ENCODE measurements around the gene HCAR3.
"Not testable (repeated sequence)": the region's sequence is repeated elsewhere in the genome, so short reads cannot be mapped to it uniquely, and the experiment has no call there.

Gene HCAR3

DNA sequence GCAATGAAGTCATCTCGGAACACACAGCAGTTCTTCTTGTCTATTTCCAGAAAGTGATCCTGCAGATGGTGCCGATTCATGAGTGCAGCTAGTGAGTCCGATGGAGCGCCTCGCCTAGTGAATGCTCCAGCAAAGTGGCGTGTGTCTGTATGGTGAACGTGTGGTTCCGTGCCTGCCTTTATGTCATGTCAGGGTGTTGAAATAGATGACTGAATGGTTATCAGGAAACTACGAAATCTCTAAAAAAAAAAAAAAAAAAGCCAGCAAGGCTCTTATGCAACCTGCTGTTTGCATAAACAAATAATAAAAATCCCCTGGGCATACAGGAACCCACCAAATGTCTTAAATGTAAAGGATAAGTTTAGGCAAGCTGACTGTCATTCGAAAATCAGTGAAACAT, at the start of gene HCAR3:
Gene HCAR3, minus strand, starts transcription at position 154 of the 400 bp plus-strand sequence. Its CDS starts 74 bp downstream, at position 80.
- not testable (repeated sequence) for H3K27ac Mint-ChIP-seq, H3K36me3 Mint-ChIP-seq, ATAC-seq, H3K9me3 Mint-ChIP-seq, H3K4me3 Mint-ChIP-seq
- H3K27me3 Mint-ChIP-seq, result peaks cover 37% of the 10 kb centered on the region
- H3K4me1 Mint-ChIP-seq, result peaks cover 24% of the 10 kb centered on the region

DNA sequence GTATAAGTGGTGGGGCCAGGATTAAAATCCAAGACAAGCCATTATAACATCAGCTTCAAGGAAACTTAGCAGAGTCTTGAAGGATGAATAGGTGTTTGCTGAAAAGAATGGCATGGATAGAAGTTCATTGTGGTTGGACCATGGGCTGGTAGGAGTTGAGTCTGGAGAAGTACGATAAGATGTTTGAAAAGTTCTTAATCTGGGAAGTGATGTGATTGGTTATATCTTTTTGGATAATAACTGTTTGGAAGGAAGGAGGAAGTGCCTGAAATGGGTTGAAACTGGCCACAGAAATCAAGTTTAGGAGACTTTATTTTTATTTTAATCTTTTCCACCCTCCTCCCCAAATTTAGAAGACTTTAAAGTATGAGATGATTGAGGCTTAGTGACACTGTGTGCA, 41.0 kb upstream of the HCAR3 start:
- Mint-ChIP-seq H3K36me3 (peaks cover 43% of the 10 kb centered on the region), H3K27me3 (no peaks in the 10 kb centered on the region), H3K4me1 (peaks cover 44% of the 10 kb centered on the region), H3K4me3 (no peak overlapping the region), H3K9me3 (no peaks in the 10 kb centered on the region), H3K27ac (no peak overlapping the region)
- no peak for ATAC-seq

DNA sequence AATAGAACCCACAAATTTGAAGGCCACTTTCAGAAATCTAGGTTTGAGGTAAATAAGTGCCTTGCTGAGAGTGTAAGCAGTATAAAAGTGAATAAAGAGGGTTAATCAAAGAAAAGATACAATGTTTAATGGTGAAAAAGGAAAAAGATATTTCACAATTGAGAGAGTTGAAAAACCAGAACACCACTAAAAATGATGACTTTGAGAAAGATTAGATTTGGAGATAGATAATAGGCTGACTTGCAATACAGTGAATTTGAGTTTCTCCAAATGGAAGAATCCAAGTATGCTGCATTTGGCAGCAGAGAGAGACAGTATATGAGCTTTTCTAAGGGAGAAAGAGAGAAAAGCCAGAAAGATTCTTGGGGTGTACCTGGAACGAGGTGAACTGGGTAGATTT, 38.2 kb upstream of the HCAR3 start:
- Mint-ChIP-seq H3K27ac (peak overlapping the region; percentile 53), H3K27me3 (no peaks in the 10 kb centered on the region), H3K9me3 (no peaks in the 10 kb centered on the region), H3K4me3 (no peak overlapping the region), H3K36me3 (peaks cover 39% of the 10 kb centered on the region), H3K4me1 (peaks cover 65% of the 10 kb centered on the region)
- ATAC-seq, result no peak

DNA sequence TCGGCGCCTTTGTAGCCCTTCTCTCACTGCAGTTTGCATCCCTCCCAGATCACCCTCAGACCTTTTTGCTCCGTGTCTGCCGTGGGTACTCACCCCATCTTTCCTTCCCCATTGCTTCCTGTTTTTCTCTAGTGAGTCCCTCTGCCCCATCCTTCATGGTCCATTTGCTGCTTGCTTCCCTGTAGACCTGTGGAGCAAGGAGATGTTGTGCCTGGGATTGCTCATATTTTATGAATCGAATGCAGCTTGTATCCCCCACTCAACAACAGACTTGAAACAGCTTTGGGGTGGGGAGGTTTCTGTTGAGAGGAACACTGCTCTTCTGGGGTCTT, 36.7 kb upstream of the HCAR3 start:
- peak overlapping the region; percentile 94 for H3K27ac Mint-ChIP-seq
- peaks cover 65% of the 10 kb centered on the region for H3K4me1 Mint-ChIP-seq
- H3K36me3 Mint-ChIP-seq, result peaks cover 39% of the 10 kb centered on the region
- no peaks in the 10 kb centered on the region for H3K27me3 Mint-ChIP-seq
- no peaks in the 10 kb centered on the region for H3K9me3 Mint-ChIP-seq
- no peak for ATAC-seq
- peak overlapping the region; percentile 93 for H3K4me3 Mint-ChIP-seq

DNA sequence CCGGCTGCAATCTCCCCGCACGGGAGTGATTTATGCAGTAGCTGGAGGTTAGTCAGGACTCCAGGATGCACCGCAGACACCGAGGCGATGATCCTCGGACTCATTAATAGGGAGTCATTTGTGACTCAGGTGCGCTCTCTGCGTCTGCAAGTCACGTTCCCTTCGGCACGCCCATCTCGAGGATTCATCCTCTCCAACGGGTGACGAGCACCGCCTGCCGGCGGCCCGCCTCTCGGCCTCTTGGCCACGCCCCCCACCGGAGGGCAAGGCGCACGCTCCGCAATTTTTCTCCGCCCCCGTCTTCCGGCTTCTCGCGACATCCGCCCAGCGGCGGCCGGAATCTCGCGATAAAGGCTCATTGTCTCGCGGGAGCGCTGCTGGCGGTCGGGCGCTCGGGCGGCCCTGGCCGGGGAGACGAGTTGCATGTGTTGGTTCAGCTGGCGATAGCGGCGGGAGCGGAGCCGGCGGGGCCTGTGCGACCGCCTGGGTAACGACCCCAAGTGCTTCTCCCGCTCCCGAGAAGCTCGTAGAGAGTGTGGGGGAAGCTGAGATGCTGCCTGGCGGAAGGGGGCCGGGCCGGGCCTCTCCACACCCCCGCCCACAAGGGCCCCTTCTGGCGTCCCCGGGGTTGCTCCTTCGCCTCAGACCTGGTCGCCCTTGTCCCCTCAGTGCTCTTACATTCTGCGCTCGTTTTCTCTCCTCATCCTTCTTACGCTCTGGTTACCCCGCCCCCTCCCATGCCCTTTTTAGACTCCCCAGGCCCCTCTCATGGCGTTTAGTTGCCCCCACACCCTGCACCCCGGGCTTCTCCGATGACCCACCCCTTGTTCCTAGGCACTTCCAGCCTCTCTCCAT, 36.1 kb upstream of the HCAR3 start, which contains the start of gene DENR:
Gene DENR, plus strand, starts transcription at position 361 of the 855 bp plus-strand sequence. CDS start 878 bp downstream, outside the sequence.
- H3K4me1 Mint-ChIP-seq, result peaks cover 63% of the 10 kb centered on the region

DNA sequence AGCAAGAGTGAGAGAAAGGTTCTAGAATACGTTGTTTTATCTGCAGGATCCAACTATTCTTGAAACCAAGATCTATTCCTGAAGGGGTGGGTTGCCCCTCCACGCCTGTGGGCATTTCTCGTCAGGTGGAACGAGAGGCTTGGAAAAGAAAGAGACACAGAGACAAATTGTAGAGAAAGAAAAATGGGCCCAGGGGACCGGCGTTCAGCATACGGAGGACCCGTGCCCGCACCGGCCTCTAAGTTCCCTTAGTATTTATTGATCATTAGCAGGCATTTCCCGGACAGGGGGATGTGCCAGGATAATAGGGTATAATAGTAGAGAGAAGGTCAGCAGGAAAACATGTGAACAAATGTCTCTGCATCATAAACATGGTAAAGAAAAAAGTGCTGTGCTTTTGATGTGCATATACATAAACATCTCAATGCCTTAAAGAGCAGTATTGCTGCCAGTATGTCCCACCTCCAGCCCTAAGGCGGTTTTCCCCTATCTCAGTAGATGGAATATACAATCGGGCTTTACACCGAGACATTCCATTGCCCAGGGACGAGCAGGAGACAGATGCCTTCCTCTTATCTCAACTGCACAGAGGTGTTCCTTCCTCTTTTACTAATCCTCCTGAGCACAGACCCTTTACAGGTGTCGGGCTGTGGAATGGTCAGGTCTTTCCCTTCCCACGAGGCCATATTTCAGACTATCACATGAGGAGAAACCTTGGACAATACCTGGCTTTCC, 34.3 kb upstream of the HCAR3 start:
- H3K27ac Mint-ChIP-seq, result peak overlapping the region; percentile 94
- H3K9me3 Mint-ChIP-seq, H3K27me3 Mint-ChIP-seq, ATAC-seq: not testable (repeated sequence)
- peaks cover 20% of the 10 kb centered on the region for H3K36me3 Mint-ChIP-seq
- peaks cover 46% of the 10 kb centered on the region for H3K4me1 Mint-ChIP-seq
- peak overlapping the region; percentile 54 for H3K4me3 Mint-ChIP-seq

More for the DNA sequence above, 36.1 kb upstream of the HCAR3 start, which contains the start of gene DENR:
- H3K27me3 Mint-ChIP-seq, result no peaks in the 10 kb centered on the region
- peak; percentile 99 for ATAC-seq
- H3K9me3 Mint-ChIP-seq, result no peaks in the 10 kb centered on the region
- H3K36me3 Mint-ChIP-seq, result peaks cover 37% of the 10 kb centered on the region
- H3K27ac Mint-ChIP-seq, result peak within 1 kb of the TSS; percentile 94
- peak within 1 kb of the TSS; percentile 93 for H3K4me3 Mint-ChIP-seq

DNA sequence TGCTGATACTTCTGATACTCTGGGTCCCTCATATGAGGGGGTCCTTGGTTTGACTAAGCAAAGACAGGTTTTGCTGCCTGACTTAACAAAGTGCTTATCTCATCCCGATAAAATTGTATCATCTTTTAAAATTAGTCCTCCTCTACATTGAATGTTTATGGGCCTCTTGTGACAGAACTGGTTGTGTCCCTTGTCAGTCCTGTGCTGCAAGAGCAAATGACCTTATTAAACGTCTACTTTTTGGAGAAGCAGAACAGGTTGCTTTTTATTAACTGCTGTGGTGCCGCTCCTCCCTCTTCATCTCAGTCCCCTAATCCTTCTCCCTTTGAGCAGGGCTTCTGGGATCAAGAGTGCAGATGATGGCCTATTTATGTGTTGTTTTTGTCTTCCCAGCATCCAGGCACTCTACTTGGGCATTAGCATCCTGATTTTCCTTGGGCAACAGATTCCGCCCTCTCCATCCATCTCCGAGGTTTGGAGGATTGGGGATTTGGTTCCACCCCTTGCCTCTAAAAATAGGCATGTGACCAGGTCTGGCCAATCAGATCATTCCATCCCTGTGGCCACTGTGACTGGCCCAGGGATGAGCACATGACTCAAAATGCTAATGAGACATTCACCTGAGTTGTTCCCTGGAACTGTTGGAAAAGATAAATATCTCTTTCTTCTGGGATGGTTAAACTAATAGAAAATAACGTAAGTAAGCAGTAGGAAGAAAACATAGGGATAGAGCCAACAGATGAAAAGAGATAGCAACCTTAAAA, 33.1 kb upstream of the HCAR3 start:
- peaks cover 38% of the 10 kb centered on the region for H3K4me1 Mint-ChIP-seq
- no peaks in the 10 kb centered on the region for H3K9me3 Mint-ChIP-seq
- H3K27me3 Mint-ChIP-seq, result no peaks in the 10 kb centered on the region
- no peak overlapping the region for H3K4me3 Mint-ChIP-seq
- H3K36me3 Mint-ChIP-seq, result peaks cover 11% of the 10 kb centered on the region
- no peak overlapping the region for H3K27ac Mint-ChIP-seq
- ATAC-seq, result no peak

DNA sequence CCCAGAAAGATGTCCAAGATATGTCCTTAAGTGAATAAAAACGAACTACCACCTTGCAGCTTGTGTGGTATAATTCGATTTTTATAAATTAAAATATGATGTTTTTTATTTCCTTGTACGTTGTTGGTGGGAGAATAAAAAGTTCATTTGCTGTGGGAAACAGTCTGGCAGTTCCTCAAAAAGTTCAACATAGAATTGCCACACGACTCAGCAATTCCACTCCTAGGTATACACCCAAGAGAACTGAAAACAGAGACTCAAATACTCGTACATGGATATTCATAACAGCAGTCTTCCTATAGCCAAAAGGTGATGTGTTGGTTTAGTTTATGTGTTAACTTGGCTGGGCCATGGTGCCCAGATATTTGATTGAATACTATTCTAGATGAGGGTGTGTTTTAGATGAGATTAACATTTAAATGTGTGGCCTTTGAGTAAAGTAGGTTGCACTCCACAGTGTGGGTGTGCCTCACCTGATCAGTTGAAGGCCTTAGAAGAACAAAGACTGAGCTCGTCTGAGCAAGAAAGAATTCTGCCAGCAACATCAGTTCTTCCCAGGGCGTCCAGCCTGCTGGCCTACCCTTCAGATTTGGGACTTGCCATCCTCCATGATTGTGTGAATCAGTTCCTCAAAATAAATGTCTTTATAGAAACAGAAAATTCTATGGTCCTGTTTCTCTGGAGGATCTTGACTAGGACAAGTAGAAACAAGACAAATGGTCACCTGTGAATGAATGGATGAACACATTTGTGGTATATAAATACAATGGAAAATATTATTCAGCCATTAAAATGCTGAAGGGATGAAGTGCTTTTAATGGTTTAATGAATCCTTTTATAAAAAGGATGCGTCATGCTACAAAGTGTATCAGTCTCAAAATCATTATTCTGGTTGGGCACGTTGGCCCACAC, 30.9 kb upstream of the HCAR3 start:
- Mint-ChIP-seq H3K4me1 (peaks cover 20% of the 10 kb centered on the region), H3K27ac (no peak overlapping the region), H3K27me3 (no peaks in the 10 kb centered on the region), H3K36me3 (no peaks in the 10 kb centered on the region), H3K9me3 (no peaks in the 10 kb centered on the region), H3K4me3 (no peak overlapping the region)
- ATAC-seq, result no peak

DNA sequence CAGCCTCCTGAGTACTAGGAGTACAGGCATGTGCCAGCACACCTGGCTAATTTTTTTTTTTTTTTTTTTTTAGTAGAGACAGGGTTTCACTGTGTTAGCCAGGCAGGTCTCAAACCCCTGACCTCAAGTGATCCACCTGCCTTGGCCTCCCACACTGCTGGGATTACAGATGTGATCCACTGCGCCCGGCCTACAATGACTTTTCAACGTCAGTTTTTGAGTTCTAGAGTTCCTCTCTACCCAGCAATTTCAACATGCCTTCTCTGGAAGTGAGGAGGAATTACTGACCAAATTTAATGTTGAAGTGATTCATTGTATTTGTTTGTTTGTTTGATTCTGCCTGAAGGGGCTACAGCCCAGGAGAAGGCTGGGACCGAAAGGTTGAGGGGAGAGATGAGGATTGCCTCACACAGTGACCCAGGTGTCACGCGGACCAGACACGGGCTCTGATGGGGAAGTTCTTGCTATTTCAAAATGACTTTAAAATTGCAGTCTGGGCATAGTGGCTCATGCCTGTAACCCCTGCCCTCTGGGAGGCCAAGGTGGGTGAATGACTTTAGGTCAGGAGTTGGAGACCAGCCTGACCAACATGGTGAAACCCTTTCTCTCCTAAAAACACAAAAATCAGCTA, 27.4 kb upstream of the HCAR3 start:
- H3K36me3 Mint-ChIP-seq, result no peaks in the 10 kb centered on the region
- H3K4me1 Mint-ChIP-seq, result no peaks in the 10 kb centered on the region
- no peak overlapping the region for H3K4me3 Mint-ChIP-seq
- no peaks in the 10 kb centered on the region for H3K27me3 Mint-ChIP-seq
- no peak for ATAC-seq
- H3K9me3 Mint-ChIP-seq, result no peaks in the 10 kb centered on the region
- H3K27ac Mint-ChIP-seq, result no peak overlapping the region

DNA sequence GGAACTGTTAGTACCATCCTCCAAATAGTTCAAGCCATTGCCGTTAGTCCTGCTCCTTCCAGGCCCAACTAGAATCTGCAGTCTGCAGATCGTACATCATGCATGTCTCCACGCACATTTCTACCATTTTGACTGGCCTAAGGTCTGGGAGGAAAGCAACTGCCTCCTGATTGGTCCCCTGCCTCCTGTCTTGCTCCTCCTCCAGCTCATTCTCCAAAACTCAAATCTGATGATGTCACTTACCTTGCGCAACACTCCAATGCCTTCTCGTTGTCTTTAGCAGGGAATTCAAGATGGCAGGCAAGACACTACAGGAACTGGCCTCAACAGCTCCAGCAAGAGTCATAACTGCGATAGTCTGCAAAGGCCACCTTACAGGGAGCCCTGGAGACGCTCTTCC, 23.7 kb upstream of the HCAR3 start:
- Mint-ChIP-seq H3K27me3 (no peaks in the 10 kb centered on the region), H3K4me3 (no peak overlapping the region), H3K4me1 (no peaks in the 10 kb centered on the region), H3K36me3 (no peaks in the 10 kb centered on the region), H3K9me3 (peaks cover 2% of the 10 kb centered on the region), H3K27ac (no peak overlapping the region)
- no peak for ATAC-seq

DNA sequence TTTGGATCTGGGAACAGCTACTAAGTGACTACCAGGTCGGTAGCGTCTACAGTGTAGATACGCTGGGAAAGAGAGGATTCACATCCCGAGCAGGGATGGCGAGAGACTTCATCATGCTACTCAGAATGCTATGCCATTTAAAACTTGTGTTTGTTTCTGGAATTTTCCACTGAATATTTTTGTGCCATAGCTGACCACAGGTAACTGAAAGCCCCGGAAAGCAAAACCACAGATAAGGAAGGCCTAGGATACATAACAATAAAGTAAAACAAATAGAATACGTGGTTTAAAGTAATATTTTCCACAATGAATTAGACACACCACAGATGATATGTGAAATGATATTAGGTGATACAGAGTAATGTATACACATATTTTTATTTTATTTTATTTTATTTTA, 22.0 kb upstream of the HCAR3 start:
- no peaks in the 10 kb centered on the region for H3K36me3 Mint-ChIP-seq
- peaks cover 7% of the 10 kb centered on the region for H3K4me1 Mint-ChIP-seq
- H3K9me3 Mint-ChIP-seq, result peaks cover 2% of the 10 kb centered on the region
- H3K27me3 Mint-ChIP-seq, result no peaks in the 10 kb centered on the region
- no peak overlapping the region for H3K27ac Mint-ChIP-seq
- no peak overlapping the region for H3K4me3 Mint-ChIP-seq
- no peak for ATAC-seq

DNA sequence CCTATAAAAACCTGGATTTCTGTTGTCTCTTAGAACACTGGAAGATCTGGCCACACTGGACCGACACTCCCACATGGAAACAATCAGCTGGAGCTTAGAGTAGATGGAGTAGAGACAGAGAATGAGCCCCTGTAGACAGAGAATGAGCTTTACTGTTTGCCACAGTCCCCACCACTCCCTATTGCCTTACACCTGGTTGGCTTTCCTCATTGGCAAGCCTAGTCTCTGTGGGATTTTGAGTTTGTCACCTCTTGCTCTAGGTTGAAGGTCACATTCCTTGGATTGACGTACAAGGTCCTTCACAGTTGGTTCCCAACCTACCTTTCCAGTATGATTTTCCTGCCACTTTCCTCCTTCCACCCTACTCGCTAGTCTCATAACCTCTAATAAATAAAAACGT, 16.0 kb upstream of the HCAR3 start:
- peak overlapping the region; percentile 79 for H3K27ac Mint-ChIP-seq
- H3K4me3 Mint-ChIP-seq, result no peak overlapping the region
- peaks cover 37% of the 10 kb centered on the region for H3K4me1 Mint-ChIP-seq
- H3K27me3 Mint-ChIP-seq, result peaks cover 8% of the 10 kb centered on the region
- peaks cover 7% of the 10 kb centered on the region for H3K9me3 Mint-ChIP-seq
- no peak for ATAC-seq
- no peaks in the 10 kb centered on the region for H3K36me3 Mint-ChIP-seq

DNA sequence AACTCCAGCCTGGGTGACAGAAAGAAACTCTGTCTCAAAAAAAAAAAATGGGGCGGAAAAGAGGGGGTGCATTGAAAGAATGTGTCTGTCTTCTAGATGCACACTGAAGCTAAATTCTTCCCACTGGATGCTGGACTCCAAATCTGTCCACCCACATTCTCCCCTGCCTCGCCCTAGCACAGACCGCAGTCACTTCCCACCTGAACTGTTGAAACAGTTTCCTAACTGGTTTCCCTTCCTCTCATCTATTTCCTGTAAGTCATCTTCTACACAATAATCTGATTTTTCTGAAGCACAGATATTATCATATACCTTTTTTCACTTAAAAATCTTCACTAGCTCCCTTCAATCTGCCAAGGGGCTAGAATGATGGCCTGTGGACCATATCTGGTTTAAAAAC, 15.6 kb upstream of the HCAR3 start:
- H3K27ac Mint-ChIP-seq, result no peak overlapping the region
- H3K4me1 Mint-ChIP-seq, result peaks cover 37% of the 10 kb centered on the region
- H3K9me3 Mint-ChIP-seq, result peaks cover 7% of the 10 kb centered on the region

More for the DNA sequence above, 15.6 kb upstream of the HCAR3 start:
- Mint-ChIP-seq H3K36me3 (no peaks in the 10 kb centered on the region), H3K4me3 (no peak overlapping the region), H3K27me3 (peaks cover 8% of the 10 kb centered on the region)
- no peak for ATAC-seq
